ENCODE results near the gene GNG12.

Gene GNG12

DNA sequence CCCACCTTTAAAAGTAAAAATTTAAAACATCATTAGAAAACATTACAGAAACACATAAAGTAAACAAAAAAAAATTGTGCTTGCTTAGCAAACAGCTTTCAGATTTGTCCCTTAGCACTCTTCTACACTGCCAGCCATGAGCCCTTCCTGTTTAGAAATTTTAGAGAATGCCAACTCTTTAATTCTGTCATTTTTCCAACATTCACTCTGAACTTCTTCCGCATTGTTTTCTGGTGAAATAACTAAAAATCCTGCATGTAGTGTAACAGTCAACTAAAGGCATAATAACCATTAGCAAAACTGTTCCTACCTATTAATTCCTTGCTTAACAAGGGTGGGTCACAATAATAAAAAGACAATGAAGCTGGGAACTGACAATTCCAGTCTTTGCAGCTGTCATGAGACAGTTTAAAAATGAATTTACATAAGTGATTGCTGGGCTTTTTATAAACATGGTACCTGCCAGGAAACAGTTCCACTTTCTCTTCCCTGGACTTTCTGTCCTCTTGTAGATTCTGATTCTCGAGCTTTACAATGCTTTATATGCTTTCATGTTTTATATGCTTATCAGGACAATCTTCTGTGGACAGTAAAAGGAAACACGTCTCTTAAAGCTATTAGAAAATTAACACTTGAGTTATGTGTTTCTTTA, 19.0 kb downstream of the GNG12 start:
- DNase-seq (ENCODE audit: low read depth) = no peak

DNA sequence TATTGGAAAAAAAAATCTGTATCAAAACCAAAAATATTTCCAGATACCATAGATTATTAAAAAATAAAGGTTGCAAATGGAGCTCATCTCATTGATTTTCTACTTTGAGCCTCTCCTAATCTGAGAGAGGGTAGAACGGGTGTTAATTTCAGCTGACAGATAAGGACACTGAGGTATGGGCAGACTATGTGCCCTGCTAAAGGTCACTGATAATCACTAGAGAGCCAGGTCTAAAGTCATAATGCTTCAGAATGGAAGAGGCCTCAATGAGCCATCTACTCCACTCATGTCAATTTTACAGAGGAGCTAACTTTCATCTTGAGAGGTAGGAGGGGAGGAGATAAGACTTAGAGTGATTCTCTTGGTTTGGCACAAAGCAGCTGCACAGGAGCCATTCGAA, 21.0 kb downstream of the GNG12 start:
- no peak for DNase-seq (ENCODE audit: low read depth)

- no peak for DNase-seq (ENCODE audit: low read depth)
Observed at GRCh38 chr1:67811781-67812180, 21.5 kb downstream of the GNG12 start.

- no peak for DNase-seq (ENCODE audit: low read depth)
Observed at GRCh38 chr1:67809887-67810286, 23.4 kb downstream of the GNG12 start.

GRCh38 chr1:67807282-67807681, 26.0 kb downstream of the GNG12 start:
- no peak for DNase-seq (ENCODE audit: low read depth)

DNA sequence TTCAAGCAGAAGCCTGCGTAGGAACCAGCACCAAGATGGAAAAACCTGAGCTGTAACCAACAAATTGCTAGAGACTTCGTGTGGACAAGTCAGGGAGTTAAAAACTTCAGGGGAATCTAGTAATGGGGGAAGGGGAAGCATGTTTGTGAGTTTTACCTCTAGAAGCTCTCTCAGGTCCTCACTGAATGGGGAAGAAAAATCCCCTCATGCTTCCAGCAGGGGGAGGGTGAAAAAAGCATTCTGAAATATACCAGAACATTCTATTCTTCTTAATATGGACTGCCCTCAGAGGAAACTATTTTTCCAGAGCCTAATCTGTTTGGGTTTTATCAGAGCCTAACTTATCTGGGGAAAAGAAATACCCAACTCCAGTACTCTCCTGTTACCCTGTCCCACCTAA, 28.6 kb downstream of the GNG12 start:
- no peak for DNase-seq (ENCODE audit: low read depth)

DNA sequence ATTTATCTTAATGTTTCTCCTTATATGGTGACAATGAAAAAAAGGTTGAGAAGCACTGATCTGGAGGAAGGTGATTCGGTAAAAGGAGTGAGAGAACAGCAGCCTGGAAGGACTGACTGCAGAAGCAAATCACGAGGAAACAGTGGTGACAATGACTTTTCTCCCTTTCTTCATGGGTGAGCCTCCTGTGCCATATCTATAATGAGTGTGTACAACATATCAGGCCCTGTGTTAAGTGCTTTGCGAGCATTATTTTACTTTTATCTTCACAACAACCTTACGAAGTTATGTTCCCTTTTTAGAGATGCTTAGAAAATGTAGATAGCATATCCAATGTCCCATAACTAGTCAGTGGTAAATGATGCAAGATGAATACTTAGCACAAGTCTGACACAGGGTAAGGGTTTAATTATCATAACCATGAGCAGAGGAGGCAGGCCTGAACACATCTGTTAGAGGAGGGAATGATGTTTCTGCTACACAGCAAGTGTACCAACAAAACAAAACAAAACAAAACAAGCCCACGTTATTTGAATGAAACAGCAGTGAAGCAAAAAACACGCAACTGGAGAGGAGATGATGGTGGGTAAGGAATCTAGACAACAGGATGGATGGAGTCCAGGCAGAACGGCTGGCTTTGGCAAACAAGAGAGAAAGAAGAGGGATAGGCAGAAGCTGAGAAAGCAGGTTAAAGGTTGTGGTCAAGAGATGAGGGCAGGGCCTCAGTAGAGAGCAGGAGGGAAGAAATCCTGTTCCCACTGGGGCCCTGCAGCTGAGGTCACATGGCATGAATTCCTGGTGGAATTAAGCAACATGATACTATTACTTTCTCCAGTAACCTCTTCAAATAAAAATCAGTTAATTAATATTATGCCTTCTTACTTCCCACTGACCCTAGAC, 29.6 kb downstream of the GNG12 start:
- DNase-seq (ENCODE audit: low read depth) = no peak

DNA sequence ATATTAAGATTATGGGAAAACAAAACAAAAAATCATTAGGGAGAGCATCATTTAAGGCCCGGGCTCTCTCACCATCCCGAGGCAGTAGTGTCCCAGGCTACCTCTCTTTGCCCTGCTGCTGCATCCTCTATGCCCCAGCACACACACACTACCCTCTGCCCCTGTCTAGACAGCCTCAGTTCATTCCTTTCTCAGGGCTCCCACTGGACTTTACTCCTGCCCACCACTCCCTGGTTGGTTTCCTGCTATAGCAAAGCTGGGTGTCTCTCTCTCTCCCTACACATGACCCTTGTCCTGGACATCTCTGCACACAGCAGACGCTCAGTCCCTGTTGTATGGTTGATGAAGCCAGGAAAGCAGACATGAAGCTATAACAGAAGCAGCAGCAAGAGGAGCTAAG, 30.7 kb downstream of the GNG12 start:
- DNase-seq (ENCODE audit: low read depth) = no peak

- DNase-seq (ENCODE audit: low read depth) = no peak
Observed at GRCh38 chr1:67801903-67802302, 31.4 kb downstream of the GNG12 start.

DNA sequence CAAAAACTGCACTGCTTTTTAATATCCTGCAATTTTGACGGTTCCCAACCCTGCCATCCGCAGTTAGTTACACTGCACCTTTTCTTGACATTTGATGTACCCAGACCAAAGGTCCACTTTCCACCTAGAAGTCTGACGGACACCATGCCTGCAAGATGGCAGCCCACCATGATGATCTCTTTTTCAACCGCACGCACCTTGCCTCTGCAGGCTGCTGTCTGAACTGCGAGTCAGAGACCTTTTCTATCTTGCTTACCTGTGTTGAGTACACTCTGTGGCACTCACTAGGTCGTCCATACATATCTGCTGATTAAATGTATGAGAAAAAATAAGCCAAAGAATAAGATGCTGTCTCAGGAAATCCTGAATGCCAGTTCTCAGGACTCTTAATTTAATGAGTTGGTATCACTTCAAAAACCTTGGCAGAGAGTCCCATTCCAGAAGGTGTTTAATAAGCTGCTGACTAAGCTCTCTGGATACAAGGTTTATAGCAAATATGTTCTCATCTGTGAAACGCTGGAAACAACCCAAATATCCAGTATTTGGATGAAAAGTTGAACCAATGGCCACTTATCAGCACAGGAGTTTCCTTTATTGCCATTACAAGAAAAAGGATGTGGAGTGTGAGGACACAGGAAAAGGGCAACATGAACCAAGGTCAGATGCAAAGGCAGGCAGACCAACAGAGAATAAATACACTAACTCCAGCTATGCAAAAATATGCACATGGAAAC, 37.9 kb downstream of the GNG12 start:
- DNase-seq (ENCODE audit: low read depth) = no peak

DNA sequence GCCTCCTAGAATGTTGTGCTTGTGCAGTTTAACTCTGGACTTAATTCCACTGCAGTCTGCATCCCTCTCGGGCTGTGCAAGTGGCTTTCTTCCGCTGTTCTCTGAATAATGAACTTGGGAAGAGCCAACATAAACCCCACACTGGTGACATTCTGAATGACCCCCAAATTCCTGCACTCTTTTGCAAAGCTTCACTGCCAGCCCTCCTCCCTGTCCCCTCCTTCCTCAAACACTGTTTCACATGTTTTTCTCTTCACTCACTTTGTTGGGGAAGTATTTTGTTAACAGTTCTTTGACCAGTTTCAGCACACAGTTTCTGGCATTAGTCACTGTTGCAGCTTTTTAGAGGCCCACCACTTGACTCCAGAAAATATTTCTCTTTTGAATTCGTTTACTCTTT, 39.7 kb downstream of the GNG12 start:
- DNase-seq (ENCODE audit: low read depth) = no peak

DNA sequence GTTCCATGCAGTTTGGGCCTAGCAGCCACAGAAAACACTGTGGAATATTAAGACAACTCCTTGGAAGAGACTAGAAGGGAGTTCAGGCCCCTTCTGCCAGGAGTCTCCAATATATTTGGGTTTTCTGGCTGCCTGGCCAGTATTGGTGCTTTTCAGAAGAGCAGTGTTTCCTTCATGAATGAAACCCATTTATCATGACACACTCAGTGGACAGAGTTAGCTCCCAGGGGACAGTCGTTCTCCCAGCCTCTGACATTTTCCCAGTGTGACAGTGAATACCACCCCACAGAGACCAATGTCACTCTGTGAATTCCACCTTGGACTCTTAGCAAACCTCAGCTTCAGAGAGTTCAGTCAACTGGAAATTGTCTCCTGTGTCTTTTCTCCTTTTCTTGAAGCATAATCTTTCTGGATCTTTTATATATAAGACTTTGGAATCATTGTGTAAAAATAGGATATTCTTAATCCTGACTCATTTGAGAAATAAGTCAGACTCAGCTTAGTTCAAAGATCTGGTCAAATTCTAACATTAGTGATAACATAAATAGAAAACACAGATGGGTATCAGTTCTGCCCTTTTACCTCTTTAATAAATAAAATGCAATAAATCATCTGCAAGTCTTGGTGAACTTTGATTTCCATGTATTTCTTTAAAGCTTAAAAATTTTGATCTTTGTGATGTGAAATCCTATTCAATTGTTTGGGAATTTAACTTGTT, 40.4 kb downstream of the GNG12 start:
- no peak for DNase-seq (ENCODE audit: low read depth)

DNA sequence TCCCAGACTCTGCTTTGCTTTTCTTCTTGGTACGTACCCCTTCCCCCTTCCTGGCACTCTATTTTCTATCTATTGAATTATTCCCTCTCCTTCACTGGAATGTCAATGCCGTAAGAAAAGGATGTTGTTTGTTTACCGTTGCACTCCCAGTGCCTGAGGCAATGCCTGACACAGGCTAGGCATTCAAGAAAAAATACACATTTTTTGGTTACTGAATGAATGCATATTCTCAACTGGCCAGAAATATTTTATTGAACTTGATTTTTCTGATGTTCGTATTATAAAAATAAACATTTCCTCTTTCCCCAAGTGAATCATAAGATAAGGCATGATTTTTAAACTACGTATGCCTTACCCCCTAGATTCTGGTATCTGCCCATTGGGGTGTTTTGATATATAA, 41.2 kb downstream of the GNG12 start:
- DNase-seq (ENCODE audit: low read depth) = no peak

DNA sequence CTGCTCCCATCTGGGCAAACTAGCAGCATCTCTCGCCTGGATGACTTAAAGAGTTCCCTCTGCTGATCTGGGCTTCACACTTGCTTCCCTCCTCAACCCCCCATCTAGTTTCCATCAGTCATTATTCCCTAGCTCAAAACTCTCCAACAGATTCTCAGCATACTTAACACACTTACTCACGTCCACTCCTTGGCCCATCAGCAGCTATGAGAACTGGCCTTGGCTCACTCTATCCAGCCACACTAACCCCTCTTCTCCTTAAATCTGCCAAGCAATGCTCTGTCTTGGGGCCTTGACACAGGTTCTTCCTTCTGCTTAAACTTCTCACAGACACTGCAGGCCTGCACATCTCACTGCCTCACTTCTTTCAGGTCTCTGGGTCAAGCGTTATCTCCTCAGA, 41.6 kb downstream of the GNG12 start:
- no peak for DNase-seq (ENCODE audit: low read depth)

- DNase-seq (ENCODE audit: low read depth) = no peak
Observed at GRCh38 chr1:67791261-67791660, 42.0 kb downstream of the GNG12 start.

DNA sequence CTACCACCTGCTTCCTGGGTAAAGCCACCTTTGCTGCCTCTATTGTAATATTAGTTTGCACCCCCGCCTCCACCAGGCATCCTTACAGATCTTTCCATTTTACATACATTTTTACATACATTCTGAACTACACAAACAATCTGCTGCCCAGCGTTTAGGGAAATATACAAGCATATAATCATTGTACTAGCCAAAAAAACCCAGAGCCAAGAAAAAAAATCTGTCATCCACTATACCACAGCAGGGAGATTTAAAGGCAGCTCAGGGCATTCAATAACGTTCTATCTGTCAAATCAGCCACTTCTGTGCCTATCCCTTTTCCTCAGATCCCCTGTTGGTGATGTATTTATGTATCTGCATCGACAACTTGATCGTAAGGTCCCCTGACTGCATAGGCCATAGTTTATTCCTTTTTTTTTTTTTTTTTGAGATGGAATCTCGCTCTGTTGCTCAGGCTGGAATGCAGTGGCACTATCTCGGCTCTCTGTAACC, 43.0 kb downstream of the GNG12 start:
- DNase-seq (ENCODE audit: low read depth) = no peak

DNA sequence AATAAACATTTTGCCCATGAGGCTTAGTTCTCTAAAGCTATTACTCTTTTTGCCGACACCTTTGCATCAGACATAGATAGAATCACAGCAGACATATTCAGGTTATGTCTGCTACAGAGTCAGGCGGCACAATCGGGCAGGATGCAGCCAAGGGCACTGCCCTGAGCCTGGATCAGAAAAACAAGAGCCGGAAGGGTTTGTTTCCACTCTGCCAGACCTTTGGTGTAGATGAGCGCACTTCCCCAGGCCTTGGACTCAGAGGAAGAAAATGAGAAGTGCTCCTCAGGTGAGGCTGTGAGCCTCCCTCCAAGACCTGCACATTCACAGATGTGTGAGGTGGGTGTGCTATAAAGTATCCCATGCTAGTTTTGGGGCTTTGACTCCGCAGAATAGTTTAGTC, 43.7 kb downstream of the GNG12 start:
- no peak for DNase-seq (ENCODE audit: low read depth)

DNA sequence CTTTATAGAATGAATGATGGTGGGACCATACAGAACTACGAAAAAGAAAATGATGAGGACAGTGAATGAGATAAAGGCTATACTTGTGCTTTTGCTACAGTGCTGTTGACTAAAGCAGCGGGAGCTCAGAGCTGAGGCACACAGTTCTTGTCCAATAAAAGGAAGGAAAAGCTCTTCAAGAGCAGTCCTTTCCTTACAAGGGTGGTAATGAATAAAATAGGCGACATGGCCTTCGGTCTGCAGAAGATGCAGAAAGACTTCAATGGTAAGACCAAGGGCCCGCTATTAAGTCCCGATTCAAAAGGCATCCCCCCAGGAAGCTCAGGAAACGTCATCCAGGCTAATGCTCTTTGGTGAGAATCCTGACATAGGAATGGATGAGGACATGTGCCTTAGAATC, 44.4 kb downstream of the GNG12 start:
- no peak for DNase-seq (ENCODE audit: low read depth)

DNA sequence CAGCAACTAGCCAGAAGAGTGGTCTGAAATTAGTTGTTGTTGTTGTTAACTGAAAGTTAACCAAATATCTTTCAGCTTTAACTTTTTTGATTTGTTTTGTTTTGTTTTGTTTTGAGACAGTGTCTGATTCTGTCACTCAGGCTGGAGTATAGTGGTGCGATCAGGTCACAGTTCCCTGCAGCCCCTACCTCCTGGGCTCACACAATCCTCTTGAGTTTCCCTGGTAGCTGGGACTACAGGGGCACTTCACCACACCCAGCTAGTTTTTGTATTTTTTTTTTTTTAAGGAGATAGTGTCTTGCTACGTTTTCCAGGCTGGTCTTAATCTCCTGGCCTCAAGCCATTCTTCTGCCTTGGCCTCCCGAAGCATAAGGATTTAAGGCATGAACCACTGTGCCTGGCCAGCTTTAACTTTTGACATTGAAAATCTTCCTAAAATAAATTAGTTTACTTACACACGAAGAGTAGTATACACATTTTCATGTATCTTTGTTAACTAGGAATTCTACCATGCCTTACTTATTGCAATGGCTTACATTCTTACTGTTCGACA, 45.0 kb downstream of the GNG12 start:
- DNase-seq (ENCODE audit: low read depth) = no peak

- no peak for DNase-seq (ENCODE audit: low read depth)
Observed at GRCh38 chr1:67787746-67788145, 45.5 kb downstream of the GNG12 start.

DNA sequence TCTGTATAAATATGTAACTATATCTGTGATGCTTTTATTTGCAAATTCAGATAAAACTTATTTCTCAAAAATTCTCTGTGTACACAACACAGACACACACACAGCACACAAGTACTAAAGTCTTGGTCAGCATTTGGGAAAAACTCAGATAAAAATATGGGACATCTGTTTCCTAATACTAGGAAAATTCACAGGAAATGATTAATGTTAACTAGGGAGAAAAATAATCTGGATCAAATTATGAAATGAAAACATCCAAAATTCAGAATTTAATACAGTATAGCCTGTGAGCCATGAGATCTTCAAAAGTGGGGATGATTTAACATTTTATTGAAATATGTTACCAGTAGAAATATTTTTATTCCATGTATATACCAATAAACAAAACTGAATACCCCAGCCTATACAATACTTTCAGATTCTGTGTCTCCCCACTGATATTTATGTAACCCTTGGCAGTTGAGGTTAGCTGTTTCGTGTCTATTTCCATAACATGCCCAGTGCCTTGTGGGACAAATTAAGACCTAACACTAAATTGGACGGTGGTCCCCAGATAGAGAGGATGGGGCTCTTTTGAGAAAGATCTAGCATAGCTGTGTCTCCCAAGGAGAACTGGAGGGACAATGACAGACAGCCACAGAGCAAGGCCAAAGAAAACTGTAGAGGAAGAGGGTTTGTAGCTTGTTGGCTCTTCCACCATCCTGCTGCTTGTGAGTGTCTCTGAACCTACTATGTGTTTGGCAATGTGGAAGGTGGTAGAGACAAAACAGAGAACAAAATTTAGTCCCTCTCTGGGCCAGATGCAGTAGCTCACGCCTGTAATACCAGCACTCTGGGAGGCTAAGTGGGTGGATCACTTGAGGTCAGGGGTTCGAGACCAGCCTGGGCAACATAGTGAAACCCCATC, 47.2 kb downstream of the GNG12 start:
- no peak for DNase-seq (ENCODE audit: low read depth)

All from stimulated activated CD8-positive, alpha-beta memory T cell treated with anti-CD3 and anti-CD28 coated beads, Interleukin-12 subunit alpha, Interleukin-12 subunit beta, amount 100 ng/mL, for 4 hours (primary cell).